MCF 10A (cell line): ENCODE results near the gene COL23A1. TPM values are rescaled to one million over a fixed set of nuclear protein-coding genes. Genes with fewer than 3 reads are reported as not detected.

ENCODE experiments used
- BruUV-seq: library from RNA; stranded (reverse); fragments of 400-500 nt; replicated peaks from 2 replicates; lab custom pipeline; 2021; lab: Mats Ljungman, UMichigan
- CTCF ChIA-PET: fragments of 300-600 bp; sonication (Branson Sonifier 250); formaldehyde crosslinking; extraction: SDS; loops from one replicate; lab custom pipeline; 2021; ENCODE audit warnings: antibody characterized with exemption, inconsistent platforms; lab: Yijun Ruan, JAX
- POLR2A ChIA-PET: fragments of 300-600, 350-650 bp; sonication (Branson Sonifier 250); formaldehyde crosslinking; extraction: SDS; loops from one replicate; lab custom pipeline; 2020; ENCODE audit warnings: antibody characterized with exemption, inconsistent platforms; lab: Yijun Ruan, JAX
- DNase-seq: peaks from one replicate; pipeline ENCODE4 v3.0.0-alpha.2; 2018; ENCODE audit not compliant: unreplicated experiment
- H3K27ac Mint-ChIP-seq: one replicate; pipeline ENCODE4 v1.8.0; 2022; ENCODE audit warnings: mild to moderate bottlenecking, low read depth, mixed read lengths; ENCODE audit not compliant: unreplicated experiment
- H3K27me3 Mint-ChIP-seq: one replicate; pipeline ENCODE4 v1.8.0; 2022; ENCODE audit warnings: mixed read lengths; ENCODE audit not compliant: insufficient read depth, unreplicated experiment
- H3K36me3 Mint-ChIP-seq: one replicate; pipeline ENCODE4 v1.8.0; 2022; ENCODE audit warnings: mild to moderate bottlenecking, moderate library complexity, mixed read lengths; ENCODE audit not compliant: insufficient read depth, unreplicated experiment
- H3K4me1 Mint-ChIP-seq: one replicate; pipeline ENCODE4 v1.8.0; 2022; ENCODE audit warnings: mixed read lengths; ENCODE audit not compliant: insufficient read depth, unreplicated experiment
- H3K4me3 Mint-ChIP-seq: one replicate; pipeline ENCODE4 v1.8.0; 2022; ENCODE audit warnings: mild to moderate bottlenecking, moderate library complexity, mixed read lengths; ENCODE audit not compliant: unreplicated experiment
- H3K9me3 Mint-ChIP-seq: one replicate; pipeline ENCODE4 v1.8.0; 2022; ENCODE audit warnings: mixed read lengths; ENCODE audit not compliant: unreplicated experiment
- CTCF ChIP-seq: fragments of 200-600 bp; IDR thresholded peaks from one replicate; pipeline ENCODE4 v1.8.0; 2022; ENCODE audit warnings: antibody characterized with exemption, mild to moderate bottlenecking; ENCODE audit not compliant: unreplicated experiment
- intact Hi-C: fragments of 100-400 bp; cut with micrococcal nuclease; formaldehyde crosslinking; loops from 2 replicates; pipeline ENCODE4 v1.14.1; 2022
- total RNA-seq: library from RNA; stranded (reverse); gene quantifications from 2 replicates; pipeline ENCODE4 v1.2.3, GENCODE V29; 2022

Gene COL23A1
- total RNA-seq, 1 experiment from 2014 or later = not detected

GRCh38 chr5:178581621-178582020 is 8.6 kb downstream of the COL23A1 start:
- ChIA-PET CTCF (interaction anchor here (0.7 kb wide), 2 partner anchors 8 to 34 kb away, joined by 3 to 4 read pairs; partner anchors contain the start of gene COL23A1), POLR2A (no interaction called here)
- no peak for TF ChIP-seq CTCF
- no peaks in the 10 kb centered on the region for H3K27me3 Mint-ChIP-seq
- no peak overlapping the region for H3K27ac Mint-ChIP-seq
- H3K9me3 Mint-ChIP-seq = peaks cover 7% of the 10 kb centered on the region
- BruUV-seq = no TSS peak
- peaks cover 5% of the 10 kb centered on the region for H3K4me1 Mint-ChIP-seq
- DNase-seq = no peak
- intact Hi-C loops = no loop called here
- no peak overlapping the region for H3K4me3 Mint-ChIP-seq
- H3K36me3 Mint-ChIP-seq = no peaks in the 10 kb centered on the region

GRCh38 chr5:178580271-178580955 is 9.8 kb downstream of the COL23A1 start:
- peaks cover 5% of the 10 kb centered on the region for H3K4me1 Mint-ChIP-seq
- no peak overlapping the region for H3K27ac Mint-ChIP-seq
- no TSS peak for BruUV-seq
- no peak overlapping the region for H3K4me3 Mint-ChIP-seq
- no peak for TF ChIP-seq CTCF
- ChIA-PET CTCF (interaction anchor here (0.7 to 1.1 kb wide), 3 partner anchors 29 to 297 kb away, joined by 3 to 5 read pairs (median 3); no protein-coding TSS in a partner anchor), POLR2A (no interaction called here)
- DNase-seq = no peak
- intact Hi-C loops = no loop called here
- peaks cover 7% of the 10 kb centered on the region for H3K9me3 Mint-ChIP-seq
- H3K36me3 Mint-ChIP-seq = no peaks in the 10 kb centered on the region
- H3K27me3 Mint-ChIP-seq = no peaks in the 10 kb centered on the region

- Mint-ChIP-seq H3K4me1 (peaks cover 5% of the 10 kb centered on the region), H3K4me3 (no peak overlapping the region), H3K27ac (no peak overlapping the region), H3K36me3 (no peaks in the 10 kb centered on the region), H3K9me3 (peaks cover 9% of the 10 kb centered on the region), H3K27me3 (no peaks in the 10 kb centered on the region)
- intact Hi-C loops = no loop called here
- TF ChIP-seq CTCF = no peak
- ChIA-PET POLR2A (no interaction called here), CTCF (interaction anchor here (0.6 to 0.7 kb wide), 3 partner anchors 60 to 928 kb away, joined by 3 to 4 read pairs (median 3); no protein-coding TSS in a partner anchor)
- DNase-seq = no peak
- BruUV-seq = no TSS peak
Measured at GRCh38 chr5:178577944-178578343, 12.2 kb downstream of the COL23A1 start.

GRCh38 chr5:178577376-178577839 is 12.8 kb downstream of the COL23A1 start:
- H3K4me3 Mint-ChIP-seq = no peak overlapping the region
- H3K27me3 Mint-ChIP-seq = no peaks in the 10 kb centered on the region
- H3K9me3 Mint-ChIP-seq = peaks cover 15% of the 10 kb centered on the region
- ChIA-PET CTCF (interaction anchor here (0.7 kb wide), 1 partner anchor 61 kb away, joined by 4 read pairs; no protein-coding TSS in a partner anchor), POLR2A (no interaction called here)
- no peak for TF ChIP-seq CTCF
- H3K36me3 Mint-ChIP-seq = no peaks in the 10 kb centered on the region
- DNase-seq = no peak
- no TSS peak for BruUV-seq
- H3K27ac Mint-ChIP-seq = no peak overlapping the region
- intact Hi-C loops = no loop called here
- H3K4me1 Mint-ChIP-seq = peaks cover 5% of the 10 kb centered on the region
